Measurements from ENCODE around the gene CTNNA3. TPM values are rescaled to one million over a fixed set of nuclear protein-coding genes. Genes with fewer than 3 reads are reported as not detected.

Gene CTNNA3
- total and polyA plus RNA-seq, 2 of the 4 experiments (the other 2 are of a cell fraction) = 0.19 to 0.90 TPM

DNA sequence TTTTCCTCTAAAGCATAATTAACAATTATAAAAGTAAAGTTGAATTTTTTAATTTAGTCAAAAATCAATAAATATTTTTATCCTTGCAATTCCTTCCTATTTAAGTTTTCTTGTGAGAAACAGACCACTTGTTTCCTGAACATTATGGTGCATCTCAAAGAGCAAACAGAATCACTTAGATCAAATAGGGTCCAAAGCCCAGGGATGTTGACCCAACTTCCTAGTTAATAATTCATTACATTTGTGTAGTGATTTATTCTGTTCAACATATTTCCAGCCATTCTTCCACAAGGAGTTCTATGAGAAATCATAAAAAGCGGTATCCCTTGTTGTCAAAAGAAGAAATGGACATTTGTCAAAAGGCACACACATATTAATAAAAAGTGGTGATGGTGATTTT, 454.5 kb downstream of the CTNNA3 start:
- Histone ChIP-seq H3K18ac (ENCODE audit: low read depth, low read length) (no peak overlapping the region), H3K23ac (ENCODE audit: low read depth, low read length) (no peak overlapping the region), H4K8ac (ENCODE audit: low read depth in 2 of 2, low read length in 2 of 2) (no peak overlapping the region), H4K5ac (ENCODE audit: low read depth, low read length) (no peak overlapping the region), H3K4me1 (ENCODE audit: control insufficient read depth, insufficient read depth, low read length) (no peaks in the 10 kb centered on the region), H3K9me3 (ENCODE audit: control insufficient read depth, insufficient read depth, low read length) (no peaks in the 10 kb centered on the region), H3K9ac (ENCODE audit: low read depth, low read length) (no peak overlapping the region), H3K56ac (ENCODE audit: extremely low read depth, insufficient read depth, low read length) (no peak overlapping the region), H3K4me3 (ENCODE audit: insufficient read depth, low read depth, low read length) (no peak overlapping the region), H4K91ac (ENCODE audit: insufficient read depth, low read depth, low read length) (no peak overlapping the region), H3K27ac (ENCODE audit: insufficient read depth, low read length) (no peak overlapping the region), H3K4ac (ENCODE audit: low read depth, low read length) (no peak overlapping the region), H2BK15ac (ENCODE audit: low read depth, low read length) (no peak overlapping the region), H2AFZ (replicated peaks; ENCODE audit: low read length, poor library complexity) (no peak overlapping the region), H2AK9ac (replicated peaks; ENCODE audit: low read depth, low read length, poor library complexity) (no peak overlapping the region), H3K14ac (replicated peaks; ENCODE audit: low read depth, low read length) (no peak overlapping the region), H2BK120ac (ENCODE audit: low read depth, low read length) (no peak overlapping the region), H3K79me1 (ENCODE audit: low read depth in 1 of 2, low read length in 2 of 2) (no peaks in the 10 kb centered on the region), H2AK5ac (ENCODE audit: low read depth, low read length) (no peak overlapping the region), H3K9me1 (ENCODE audit: insufficient read depth, low read length) (no peaks in the 10 kb centered on the region), H4K20me1 (ENCODE audit: insufficient read depth, low read length) (no peaks in the 10 kb centered on the region), H2BK5ac (ENCODE audit: low read depth, low read length, poor library complexity, severe bottlenecking) (no peak overlapping the region), H3K36me3 (ENCODE audit: control insufficient read depth, insufficient read depth, low read length) (no peaks in the 10 kb centered on the region), H3K27me3 (ENCODE audit: control insufficient read depth, insufficient read depth, low read length) (no peaks in the 10 kb centered on the region), H3K4me2 (ENCODE audit: low read depth, low read length) (no peak overlapping the region), H2BK20ac (ENCODE audit: low read depth, low read length) (no peak overlapping the region)
- in situ Hi-C loops (cut with MboI; ENCODE audit: low sequenced_read_pairs) = no loop called here
- intact Hi-C loops (cut with micrococcal nuclease) = no loop called here
- CTCF ChIA-PET = no interaction called here
- TF ChIP-seq SMC3 (IDR thresholded peaks at IDR 0.05; ENCODE audit: low read depth, low read length) (no peak), NFE2L2 (IDR thresholded peaks at IDR 0.05; ENCODE audit: low read depth, low read length) (no peak), MXI1 (IDR thresholded peaks at IDR 0.05; ENCODE audit: borderline replicate concordance, low read depth, low read length) (no peak), CEBPB (IDR thresholded peaks at IDR 0.05; ENCODE audit: low read depth, low read length) (no peak), RAD21 (IDR thresholded peaks at IDR 0.05; ENCODE audit: low read length) (no peak), MAZ (IDR thresholded peaks at IDR 0.05; ENCODE audit: borderline replicate concordance, low read depth, low read length) (no peak)
- dilution Hi-C loops (cut with HindIII; ENCODE audit: low sequenced_read_pairs, unreplicated experiment) = no loop called here
- WGBS, 2 experiments (ENCODE audit: extremely low coverage in 2 of 2, insufficient read length in 1 of 2) = no CpG with 5 or more reads among the region's 1 CpG
- BruUV-seq (replicated peaks) = no TSS peak
- DNase-seq (no peak), ATAC-seq (ENCODE audit: low read depth) (no peak)
- POLR2A ChIA-PET (ENCODE audit: unreplicated experiment) = no interaction called here
